H1 (cell line): Measurements from ENCODE around the gene COPS6. TPM values are rescaled to one million over a fixed set of nuclear protein-coding genes. Genes with fewer than 3 reads are reported as not detected.

Experiments
- CTCF ChIA-PET: fragments of 300-600 bp; sonication (Branson Sonifier 250); formaldehyde crosslinking; loops from one replicate; lab custom pipeline; 2021; ENCODE audit not compliant: partially characterized antibody; lab: Charles Lee
- POLR2A ChIA-PET: fragments of 300-600 bp; sonication (Branson Sonifier 250); formaldehyde crosslinking; loops from one replicate; lab custom pipeline; 2021; ENCODE audit warnings: inconsistent platforms; ENCODE audit not compliant: partially characterized antibody; lab: Charles Lee
- DNase-seq, 2 experiments: peaks; one replicate each; pipeline versions ENCODE4 v3.0.0 to v3.0.0-alpha.2; 2010 to 2022; ENCODE audit warnings: low spot score in 2 of 2, low read depth in 1 of 2, mixed read lengths in 1 of 2
- FAIRE-seq: peaks from 2 replicates; lab custom pipeline; 2011; peaks lifted over from hg19 to GRCh38; lab: Jason Lieb, UNC
- H2AFZ ChIP-seq: 2 replicates; pipeline ENCODE4 v1.8.1; 2012; ENCODE audit warnings: low read length, inconsistent platforms
- H2AK5ac ChIP-seq: 2 replicates; pipeline ENCODE4 v1.6.1; 2013; ENCODE audit warnings: low read depth, low read length
- H2BK120ac ChIP-seq: replicated peaks from 2 replicates; pipeline ENCODE3; 2013; ENCODE audit warnings: low read depth, low read length, inconsistent platforms
- H2BK12ac ChIP-seq: 2 replicates; pipeline ENCODE4 v1.6.1; 2013; ENCODE audit warnings: low read depth, low read length
- H2BK15ac ChIP-seq: 2 replicates; pipeline ENCODE4 v1.6.1; 2013; ENCODE audit warnings: low read length
- H2BK20ac ChIP-seq: 2 replicates; pipeline ENCODE4 v1.6.1; 2013; ENCODE audit warnings: low read length
- H2BK5ac ChIP-seq: 2 replicates; pipeline ENCODE4 v1.6.1; 2013; ENCODE audit warnings: low read depth, low read length
- H3K14ac ChIP-seq: 2 replicates; pipeline ENCODE4 v1.6.1; 2013; ENCODE audit warnings: inconsistent platforms; ENCODE audit not compliant: insufficient read length
- H3K18ac ChIP-seq: 2 replicates; pipeline ENCODE4 v1.6.1; 2013; ENCODE audit warnings: low read length; ENCODE audit errors: extremely low read depth
- H3K23ac ChIP-seq: 2 replicates; pipeline ENCODE4 v1.6.1; 2013; ENCODE audit warnings: inconsistent platforms; ENCODE audit not compliant: insufficient read length
- H3K23me2 ChIP-seq: 2 replicates; pipeline ENCODE4 v1.6.1; 2013; ENCODE audit warnings: low read depth, low read length
- H3K27ac ChIP-seq: 2 replicates; pipeline ENCODE4 v1.6.1; 2011; ENCODE audit warnings: low read depth, low read length, inconsistent platforms
- H3K27me3 ChIP-seq, 4 experiments: replicated peaks in 1 of 4; 1 replicate in 1 of 4; 2 replicates in 3 of 4; pipeline versions ENCODE4 v1.6.1 to v1.8.1; 2011 to 2013; ENCODE audit warnings: low read length in 3 of 4, mild to moderate bottlenecking in 3 of 4, inconsistent platforms in 2 of 4, mixed read lengths in 2 of 4, moderate library complexity in 1 of 4; ENCODE audit not compliant: control insufficient read depth in 3 of 4, insufficient read depth in 3 of 4; ENCODE audit errors: extremely low read depth in 1 of 4
- H3K36me3 ChIP-seq, 4 experiments: 2 replicates each; pipeline versions ENCODE4 v1.6.1 to v1.8.1; 2011 to 2013; ENCODE audit warnings: mild to moderate bottlenecking in 4 of 4, low read length in 3 of 4, moderate library complexity in 2 of 4, control low read depth in 1 of 4, inconsistent platforms in 1 of 4; ENCODE audit not compliant: insufficient read depth in 4 of 4, control insufficient read depth in 2 of 4
- H3K4ac ChIP-seq: replicated peaks from 2 replicates; pipeline ENCODE3; 2013; ENCODE audit warnings: low read length, low read depth, mixed read lengths, inconsistent platforms; ENCODE audit not compliant: insufficient read length
- H3K4me1 ChIP-seq, 4 experiments: replicated peaks in 1 of 4; 1 replicate in 1 of 4; 2 replicates in 3 of 4; pipeline versions ENCODE4 v1.6.1 to v1.8.1; 2011 to 2013; ENCODE audit warnings: low read length in 3 of 4, inconsistent platforms in 2 of 4, mixed read lengths in 1 of 4; ENCODE audit not compliant: insufficient read depth in 4 of 4, control insufficient read depth in 3 of 4
- H3K4me2 ChIP-seq, 2 experiments: 2 replicates each; pipeline versions ENCODE4 v1.6.1 to v1.8.1; 2011 to 2013; ENCODE audit warnings: low read depth in 2 of 2, low read length in 2 of 2, control low read depth in 1 of 2, inconsistent platforms in 1 of 2, mild to moderate bottlenecking in 1 of 2; ENCODE audit not compliant: insufficient read depth in 1 of 2
- H3K4me3 ChIP-seq, 4 experiments: fragments of 200-600, 300-600 bp in 1 of 4; sonication (generic), shearing (Covaris generic), sonication (Bioruptor Twin) in 1 of 4; 2 replicates each; pipeline versions ENCODE4 v1.5.1 to v1.8.1; 2011 to 2016; ENCODE audit warnings: low read length in 4 of 4, low read depth in 3 of 4, control low read depth in 2 of 4, inconsistent platforms in 2 of 4, mild to moderate bottlenecking in 2 of 4, mixed read lengths in 1 of 4, moderate library complexity in 1 of 4; ENCODE audit not compliant: insufficient read depth in 2 of 4; ENCODE audit errors: extremely low read depth in 1 of 4
- H3K56ac ChIP-seq: replicated peaks from 2 replicates; pipeline ENCODE3; 2013; ENCODE audit warnings: low read depth, mild to moderate bottlenecking, mixed read lengths, low read length, inconsistent platforms; ENCODE audit not compliant: insufficient read length
- H3K79me1 ChIP-seq: 2 replicates; pipeline ENCODE4 v1.6.1; 2013; ENCODE audit warnings: low read depth, low read length, control low read depth
- H3K79me2 ChIP-seq, 2 experiments: 2 replicates each; pipeline versions ENCODE4 v1.6.1 to v1.8.1; 2012 to 2013; ENCODE audit warnings: low read length in 2 of 2, mild to moderate bottlenecking in 2 of 2, inconsistent platforms in 1 of 2; ENCODE audit not compliant: insufficient read depth in 2 of 2, control insufficient read depth in 1 of 2
- H3K9ac ChIP-seq, 4 experiments: replicated peaks in 1 of 4; 1 replicate in 1 of 4; 2 replicates in 3 of 4; pipeline versions ENCODE4 v1.6.1 to v1.8.1; 2011 to 2013; ENCODE audit warnings: low read depth in 3 of 4, low read length in 3 of 4, control low read depth in 2 of 4, mild to moderate bottlenecking in 2 of 4, moderate library complexity in 2 of 4, inconsistent platforms in 1 of 4; ENCODE audit errors: extremely low read depth in 1 of 4
- H3K9me3 ChIP-seq, 2 experiments: 2 replicates each; pipeline versions ENCODE4 v1.6.1 to v1.8.1; 2012 to 2013; ENCODE audit warnings: mild to moderate bottlenecking in 2 of 2, moderate library complexity in 2 of 2, control low read depth in 1 of 2, inconsistent platforms in 1 of 2, low read depth in 1 of 2, low read length in 1 of 2, mixed read lengths in 1 of 2; ENCODE audit not compliant: insufficient read depth in 2 of 2
- H4K20me1 ChIP-seq, 2 experiments: replicated peaks in 1 of 2; 2 replicates each; pipeline versions ENCODE3 to v1.8.1; 2011 to 2013; ENCODE audit warnings: inconsistent platforms in 2 of 2, low read length in 2 of 2, mild to moderate bottlenecking in 1 of 2; ENCODE audit not compliant: insufficient read depth in 2 of 2, control insufficient read depth in 1 of 2
- H4K5ac ChIP-seq: 2 replicates; pipeline ENCODE4 v1.6.1; 2013; ENCODE audit warnings: low read length, low read depth, mixed read lengths, inconsistent platforms; ENCODE audit not compliant: insufficient read length
- H4K8ac ChIP-seq: 2 replicates; pipeline ENCODE4 v1.8.0; 2013; ENCODE audit warnings: mild to moderate bottlenecking, moderate library complexity, low read length, inconsistent platforms; ENCODE audit not compliant: insufficient read depth; ENCODE audit errors: extremely low read depth
- H4K91ac ChIP-seq: replicated peaks from 2 replicates; pipeline ENCODE3; 2013; ENCODE audit warnings: low read length, mixed read lengths, inconsistent platforms; ENCODE audit not compliant: insufficient read length
- BACH1 ChIP-seq: IDR thresholded peaks from 2 replicates; pipeline ENCODE4 v1.6.1; 2012; ENCODE audit warnings: low read length, improper control_type of control experiment
- BRCA1 ChIP-seq: IDR thresholded peaks from 2 replicates; pipeline ENCODE4 v1.6.1; 2012; ENCODE audit warnings: low read depth, low read length, improper control_type of control experiment
- CBX5 ChIP-seq: fragments of 300-800, 300-1000 bp; sonication (generic); IDR thresholded peaks from 2 replicates; pipeline ENCODE4 v1.7.1; 2016; ENCODE audit warnings: antibody characterized with exemption, low read length, low read depth
- CHD1 ChIP-seq: IDR thresholded peaks from 2 replicates; pipeline ENCODE4 v1.6.1; 2012; ENCODE audit warnings: low read depth, low read length, improper control_type of control experiment
- EP300 ChIP-seq, 2 experiments: IDR thresholded peaks; 1 replicate in 1 of 2; 2 replicates in 1 of 2; pipeline ENCODE4 v1.6.1; 2011 to 2012; ENCODE audit warnings: low read depth in 2 of 2, low read length in 2 of 2, mild to moderate bottlenecking in 2 of 2, borderline replicate concordance in 1 of 2, inconsistent platforms in 1 of 2, moderate library complexity in 1 of 2
- PHF8 ChIP-seq: fragments of 200-600 bp; sonication (generic); conservative IDR thresholded peaks from 2 replicates; pipeline ENCODE4 v1.7.1; 2012; ENCODE audit warnings: low read depth, mild to moderate bottlenecking, inconsistent platforms, low read length, moderate library complexity
- POLR2AphosphoS5 ChIP-seq: IDR thresholded peaks from 2 replicates; pipeline ENCODE4 v1.6.1; 2011; ENCODE audit warnings: low read depth, low read length
- RBBP5 ChIP-seq: IDR thresholded peaks from 2 replicates; pipeline ENCODE4 v1.7.1; 2012; ENCODE audit warnings: low read depth, mild to moderate bottlenecking, inconsistent platforms, low read length, moderate library complexity, borderline replicate concordance
- SP1 ChIP-seq: IDR thresholded peaks from 2 replicates; pipeline ENCODE4 v1.6.1; 2011; ENCODE audit warnings: low read depth, low read length
- TAF7 ChIP-seq: optimal IDR thresholded peaks from 2 replicates; pipeline ENCODE3; 2011; ENCODE audit warnings: low read depth, mild to moderate bottlenecking, inconsistent platforms, low read length, moderate library complexity, borderline replicate concordance
- USF2 ChIP-seq: IDR thresholded peaks from 2 replicates; pipeline ENCODE4 v1.6.1; 2011; ENCODE audit warnings: low read length, improper control_type of control experiment
- WGBS, 2 experiments: shearing (Covaris generic) in 1 of 2; methylation state at CpG; one replicate each; pipeline versions ENCODE4 v1.1.6 to v1.1.7; 2013 to 2015; ENCODE audit warnings: low lambda C conversion rate in 2 of 2, mixed read lengths in 2 of 2, inconsistent platforms in 1 of 2, low coverage in 1 of 2, missing lambda C conversion rate in 1 of 2; ENCODE audit not compliant: insufficient replicate concordance in 2 of 2, insufficient coverage in 1 of 2, insufficient read length in 1 of 2; ENCODE audit errors: extremely low coverage in 1 of 2, missing lambda C conversion rate in 1 of 2; 5-methylcytosine and 5-hydroxymethylcytosine counted together
- polyA plus RNA-seq, 7 experiments: library from polyadenylated mRNA; depleted of rRNA in 3 of 7; stranded (reverse) in 5 of 7; unstranded in 2 of 7; fragments of >200 nt in 5 of 7; fragments of 200-250 nt in 2 of 7; gene quantifications; 1 replicate in 5 of 7; 2 replicates in 1 of 7; 4 replicates in 1 of 7; pipeline versions ENCODE4 v1.2.1 to v1.2.3, GENCODE V29; 2011 to 2013; ENCODE audit warnings: missing spikeins in 2 of 7, mixed read lengths in 2 of 7
- total RNA-seq: library from RNA; stranded (reverse); fragmentation: NEBNext Ultra II Directional; extraction: Animal tissue kit (Norgen Biotek cat#: 25700); gene quantifications from 2 replicates; pipeline ENCODE4 v1.2.1, GENCODE V29; 2021

COPS6 gene
- total and polyA plus RNA-seq, 2 of the 8 experiments (the other 6 are each of a cell fraction or from before 2014, with no cell fraction given): 127 to 225 TPM

GRCh38 chr7:100081535-100082102 is 7.2 kb upstream of the COPS6 start, which contains the start of gene ZNF3:
Gene ZNF3, minus strand, starts transcription at chr7:100081723. Its CDS starts 4,366 bp downstream, at chr7:100077357.
- peaks cover 4 to 7% of the 10 kb centered on the region in 2 experiments; a peak in 1 of 4 replicates for H3K9me3 ChIP-seq
- H2AFZ ChIP-seq: no peak within 1 kb of the TSS
- no peak within 1 kb of the TSS; the same call in 1 of the 2 replicates for H3K18ac ChIP-seq
- peaks cover 6% of the 10 kb centered on the region; the same call in 1 of the 2 replicates for H3K23me2 ChIP-seq
- peak within 1 kb of the TSS; percentile 92 for H3K56ac ChIP-seq
- WGBS, 2 experiments: 2% methylated on average over 55 of the region's 55 CpGs; no CpG with 5 or more reads in 1 of the 2 experiments
- H2BK15ac ChIP-seq: no peak within 1 kb of the TSS
- no peak for FAIRE-seq
- peak within 1 kb of the TSS; percentile 66 to 73 for H3K4me2 ChIP-seq
- H3K27ac ChIP-seq: peak within 1 kb of the TSS; percentile 91
- no peak within 1 kb of the TSS for H3K23ac ChIP-seq
- H4K20me1 ChIP-seq: peaks cover 1 to 3% of the 10 kb centered on the region in 2 experiments
- no peak within 1 kb of the TSS for H2BK20ac ChIP-seq
- H3K27me3 ChIP-seq: no peaks in the 10 kb centered on the region
- peak within 1 kb of the TSS; percentile 76 to 100 (median 96) for H3K4me3 ChIP-seq
- no peak within 1 kb of the TSS for H3K14ac ChIP-seq
- H3K79me2 ChIP-seq: peaks cover 32 to 49% of the 10 kb centered on the region in 2 experiments
- peaks cover 4% of the 10 kb centered on the region; the same call in 1 of the 2 replicates for H3K79me1 ChIP-seq
- H4K91ac ChIP-seq: peak within 1 kb of the TSS; percentile 74
- peaks cover 16 to 35% (median 26%) of the 10 kb centered on the region in 4 experiments for H3K36me3 ChIP-seq
- DNase-seq: peak; percentile 97
- H2BK12ac ChIP-seq: no peak within 1 kb of the TSS
- ChIA-PET POLR2A (interaction anchor here (0.6 to 19.6 kb wide), 14 partner anchors 12 to 242 kb away, joined by 3 to 722 read pairs (median 3); partner anchors contain the start of genes AP4M1, MCM7 and ZSCAN21), CTCF (interaction anchor here (0.6 to 1.2 kb wide), 5 partner anchors 11 to 168 kb away, joined by 3 to 8 read pairs (median 4); partner anchors contain the start of genes AP4M1 and MCM7)
- no peak within 1 kb of the TSS for H2BK120ac ChIP-seq
- peak within 1 kb of the TSS; percentile 97 for H3K4ac ChIP-seq
- H4K8ac ChIP-seq: peak within 1 kb of the TSS; percentile 100
- peak within 1 kb of the TSS; percentile 85 for H2BK5ac ChIP-seq
- H3K9ac ChIP-seq: peak within 1 kb of the TSS; percentile 94 to 97 (median 94)
- H3K4me1 ChIP-seq: peaks cover 0 to 9% (median 4%) of the 10 kb centered on the region in 4 experiments; a peak in 3 of 7 replicates
- peak within 1 kb of the TSS; percentile 68 for H4K5ac ChIP-seq
- H2AK5ac ChIP-seq: no peak within 1 kb of the TSS
- TF ChIP-seq SP1: peak; percentile 87
- peak; percentile 93; the same call in 1 of the 2 replicates for TF ChIP-seq PHF8
- TF ChIP-seq CHD1: no peak
- no peak for TF ChIP-seq TAF7
- TF ChIP-seq POLR2AphosphoS5: peak; percentile 96
- peak; percentile 100 for TF ChIP-seq BACH1
- TF ChIP-seq EP300 (IDR thresholded peaks at IDR 0.05; ENCODE audit: borderline replicate concordance in 1 of 2, low read depth in 2 of 2, low read length in 2 of 2): peak in 1 of 2 experiments; percentile 81; a peak in 1 of 3 replicates
- no peak for TF ChIP-seq BRCA1
- peak; percentile 30; the same call in 1 of the 2 replicates for TF ChIP-seq USF2
- no peak for TF ChIP-seq CBX5
- no peak for TF ChIP-seq RBBP5
